ENCODE data around the gene HAND2. TPM values are rescaled to one million over a fixed set of nuclear protein-coding genes. Genes with fewer than 3 reads are reported as not detected.

Gene HAND2
- total RNA-seq, 1 donor from 2014 or later: not detected

- no peak overlapping the region for H3K27ac Mint-ChIP-seq
- ATAC-seq (ENCODE audit: low read depth): no peak
These were observed 40.5 kb downstream of the HAND2 start for GRCh38 chr4:173489514-173489913.

GRCh38 chr4:173488656-173489055 lies 41.4 kb downstream of the HAND2 start:
- Mint-ChIP-seq H3K9me3 (no peaks in the 10 kb centered on the region), H3K4me3 (no peak overlapping the region), H3K36me3 (ENCODE audit: low read depth) (no peaks in the 10 kb centered on the region), H3K27me3 (peaks cover 8% of the 10 kb centered on the region), H3K4me1 (no peaks in the 10 kb centered on the region), H3K27ac (no peak overlapping the region)
- no peak for TF ChIP-seq CTCF (IDR thresholded peaks at IDR 0.05)
- ChIA-PET CTCF (no interaction called here), POLR2A (no interaction called here)
- intact Hi-C loops (cut with micrococcal nuclease): no loop called here
- ATAC-seq (ENCODE audit: low read depth): no peak
- no peak for DNase-seq

More at GRCh38 chr4:173489514-173489913, 40.5 kb downstream of the HAND2 start:
- no peak for DNase-seq
- H3K27me3 Mint-ChIP-seq: peaks cover 13% of the 10 kb centered on the region
- no peaks in the 10 kb centered on the region for H3K36me3 Mint-ChIP-seq (ENCODE audit: low read depth)
- POLR2A ChIA-PET: no interaction called here
- CTCF ChIA-PET: no interaction called here
- H3K4me1 Mint-ChIP-seq: peaks cover 8% of the 10 kb centered on the region
- H3K4me3 Mint-ChIP-seq: no peak overlapping the region
- intact Hi-C loops (cut with micrococcal nuclease): no loop called here
- no peak for TF ChIP-seq CTCF (IDR thresholded peaks at IDR 0.05)
- no peaks in the 10 kb centered on the region for H3K9me3 Mint-ChIP-seq

GRCh38 chr4:173488074-173488473 lies 42.0 kb downstream of the HAND2 start:
- ATAC-seq (ENCODE audit: low read depth) (no peak), DNase-seq (no peak)
- ChIA-PET POLR2A (no interaction called here), CTCF (no interaction called here)
- TF ChIP-seq CTCF (IDR thresholded peaks at IDR 0.05): no peak
- no peaks in the 10 kb centered on the region for H3K9me3 Mint-ChIP-seq
- H3K4me1 Mint-ChIP-seq: no peaks in the 10 kb centered on the region
- intact Hi-C loops (cut with micrococcal nuclease): no loop called here
- no peak overlapping the region for H3K4me3 Mint-ChIP-seq
- no peak overlapping the region for H3K27ac Mint-ChIP-seq
- H3K27me3 Mint-ChIP-seq: peaks cover 5% of the 10 kb centered on the region
- H3K36me3 Mint-ChIP-seq (ENCODE audit: low read depth): no peaks in the 10 kb centered on the region

- no peak for TF ChIP-seq CTCF (IDR thresholded peaks at IDR 0.05)
- Mint-ChIP-seq H3K27me3 (no peaks in the 10 kb centered on the region), H3K36me3 (ENCODE audit: low read depth) (no peaks in the 10 kb centered on the region), H3K4me3 (no peak overlapping the region), H3K4me1 (no peaks in the 10 kb centered on the region), H3K9me3 (no peaks in the 10 kb centered on the region), H3K27ac (no peak overlapping the region)
- intact Hi-C loops (cut with micrococcal nuclease): no loop called here
- ChIA-PET CTCF (no interaction called here), POLR2A (no interaction called here)
- DNase-seq (no peak), ATAC-seq (ENCODE audit: low read depth) (no peak)
These were observed 43.2 kb downstream of the HAND2 start for GRCh38 chr4:173486714-173487392.

GRCh38 chr4:173485164-173485563 lies 44.9 kb downstream of the HAND2 start:
- CTCF ChIA-PET: no interaction called here
- intact Hi-C loops (cut with micrococcal nuclease): no loop called here
- TF ChIP-seq CTCF (IDR thresholded peaks at IDR 0.05): no peak

More at GRCh38 chr4:173485164-173485563, 44.9 kb downstream of the HAND2 start:
- no peaks in the 10 kb centered on the region for H3K4me1 Mint-ChIP-seq
- H3K27ac Mint-ChIP-seq: no peak overlapping the region
- H3K4me3 Mint-ChIP-seq: no peak overlapping the region
- H3K36me3 Mint-ChIP-seq (ENCODE audit: low read depth): no peaks in the 10 kb centered on the region
- POLR2A ChIA-PET: no interaction called here
- H3K9me3 Mint-ChIP-seq: no peaks in the 10 kb centered on the region
- no peaks in the 10 kb centered on the region for H3K27me3 Mint-ChIP-seq
- ATAC-seq (ENCODE audit: low read depth) (no peak), DNase-seq (no peak)

All from activated B cell treated with CpG ODN at 0.5 μM for 24 hours (primary cell).